Measurements from ENCODE around the gene HIVEP3.

Gene HIVEP3

GRCh38 chr1:41728403-41729202 lies 190.1 kb downstream of the HIVEP3 start:
- peak; percentile 78 to 89 (median 86) for DNase-seq

GRCh38 chr1:41727749-41728115 lies 191.0 kb downstream of the HIVEP3 start:
- DNase-seq, result no peak

GRCh38 chr1:41726899-41727748 lies 191.6 kb downstream of the HIVEP3 start:
- DNase-seq, result peak; percentile 91 to 97 (median 95)

GRCh38 chr1:41726292-41726691 lies 192.4 kb downstream of the HIVEP3 start:
- DNase-seq, result no peak

GRCh38 chr1:41724926-41725325 lies 193.8 kb downstream of the HIVEP3 start:
- no peak for DNase-seq

- DNase-seq, result no peak
These were observed 194.5 kb downstream of the HIVEP3 start for GRCh38 chr1:41724248-41724647.

- DNase-seq, result peak in 2 of 4 experiments; percentile 51 to 56
These were observed 194.9 kb downstream of the HIVEP3 start for GRCh38 chr1:41723786-41724185.

- DNase-seq, result no peak
These were observed 196.5 kb downstream of the HIVEP3 start for GRCh38 chr1:41722184-41722583.

- DNase-seq, result peak in 2 of 4 experiments; percentile 46 to 53
These were observed 197.8 kb downstream of the HIVEP3 start for GRCh38 chr1:41720861-41721410.

- no peak for DNase-seq
These were observed 199.1 kb downstream of the HIVEP3 start for GRCh38 chr1:41719590-41719989.

GRCh38 chr1:41719128-41719527 lies 199.6 kb downstream of the HIVEP3 start:
- DNase-seq, result no peak

GRCh38 chr1:41718497-41718896 lies 200.2 kb downstream of the HIVEP3 start:
- DNase-seq, result no peak

- no peak for DNase-seq
These were observed 202.3 kb downstream of the HIVEP3 start for GRCh38 chr1:41716188-41717130.

GRCh38 chr1:41715441-41716095 lies 203.2 kb downstream of the HIVEP3 start:
- peak in 3 of 4 experiments; percentile 30 to 49 (median 37) for DNase-seq

GRCh38 chr1:41714638-41715389 lies 203.9 kb downstream of the HIVEP3 start:
- no peak for DNase-seq

- no peak for DNase-seq
These were observed 205.0 kb downstream of the HIVEP3 start for GRCh38 chr1:41713557-41714327.

- DNase-seq, result no peak
These were observed 205.6 kb downstream of the HIVEP3 start for GRCh38 chr1:41713141-41713540.

GRCh38 chr1:41712695-41713094 lies 206.0 kb downstream of the HIVEP3 start:
- DNase-seq, result peak in 3 of 4 experiments; percentile 41 to 51 (median 45)

- DNase-seq, result no peak
These were observed 206.6 kb downstream of the HIVEP3 start for GRCh38 chr1:41712081-41712480.

- no peak for DNase-seq
These were observed 207.1 kb downstream of the HIVEP3 start for GRCh38 chr1:41711581-41711980.

Data from suppressor macrophage (primary cell).